Islet of Langerhans (tissue), 1 donor: ENCODE measurements around the gene HTATSF1.
A peak's percentile ranks its signal among the peaks of the same experiment; 100 is the strongest.

Source experiments
- FAIRE-seq: peaks from one replicate; lab custom pipeline; 2011; peaks lifted over from hg19 to GRCh38; lab: Jason Lieb, UNC

The HTATSF1 gene

GRCh38 chrX:136496764-136497555 is 432 bp upstream of the HTATSF1 start:
- no peak for FAIRE-seq

- no peak for FAIRE-seq
Observed at GRCh38 chrX:136519069-136519468, 21.7 kb downstream of the HTATSF1 start.

- FAIRE-seq, result peak; percentile 75
Observed at GRCh38 chrX:136523770-136524169, 26.4 kb downstream of the HTATSF1 start.

GRCh38 chrX:136525738-136526606 is 28.6 kb downstream of the HTATSF1 start:
- FAIRE-seq, result peak; percentile 55

GRCh38 chrX:136528645-136529315 is 31.4 kb downstream of the HTATSF1 start:
- FAIRE-seq, result no peak

GRCh38 chrX:136529795-136530194 is 32.4 kb downstream of the HTATSF1 start:
- no peak for FAIRE-seq

- FAIRE-seq, result no peak
Observed at GRCh38 chrX:136531951-136532350, 34.6 kb downstream of the HTATSF1 start, which contains the start of gene VGLL1. Gene VGLL1, plus strand, starts transcription at chrX:136532215. Its CDS starts 3,806 bp downstream, at chrX:136536021.

- FAIRE-seq, result no peak
Observed at GRCh38 chrX:136534131-136534530, 36.7 kb downstream of the HTATSF1 start.

- FAIRE-seq, result no peak
Observed at GRCh38 chrX:136538811-136539210, 41.4 kb downstream of the HTATSF1 start.

- FAIRE-seq, result no peak
Observed at GRCh38 chrX:136540226-136540625, 42.8 kb downstream of the HTATSF1 start.

- FAIRE-seq, result no peak
Observed at GRCh38 chrX:136541294-136541693, 43.9 kb downstream of the HTATSF1 start.

GRCh38 chrX:136542281-136542680 is 44.9 kb downstream of the HTATSF1 start:
- no peak for FAIRE-seq

- FAIRE-seq, result no peak
Observed at GRCh38 chrX:136546371-136546781, 49.0 kb downstream of the HTATSF1 start.

- no peak for FAIRE-seq
Observed at GRCh38 chrX:136549226-136549625, 51.8 kb downstream of the HTATSF1 start.

GRCh38 chrX:136551410-136551809 is 54.0 kb downstream of the HTATSF1 start:
- FAIRE-seq, result no peak

GRCh38 chrX:136555694-136556093 is 58.3 kb downstream of the HTATSF1 start:
- FAIRE-seq, result no peak
